Peyer's patch (tissue), 4 donors: ENCODE data around the gene ME1.

Experiments used
- CTCF ChIP-seq, 6 experiments: fragments of 450-650 bp in 4 of 6; fragments of 200-600 bp in 2 of 6; sonication (generic) in 1 of 6; IDR thresholded peaks; one replicate each; pipeline ENCODE4 v1.5.1; 2017 to 2019; ENCODE audit warnings: antibody characterized with exemption in 6 of 6, mild to moderate bottlenecking in 3 of 6, moderate library complexity in 1 of 6
- POLR2A ChIP-seq, 2 donors: fragments of 450-650 bp; IDR thresholded peaks; one replicate each; pipeline ENCODE4 v1.5.1; 2017; ENCODE audit warnings: antibody characterized with exemption in 2 of 2, mild to moderate bottlenecking in 2 of 2, moderate library complexity in 2 of 2

GRCh38 chr6:83310046-83310445, 120.8 kb downstream of the ME1 start:
- TF ChIP-seq POLR2A (IDR thresholded peaks at IDR 0.05), result no peak
- no peak for TF ChIP-seq CTCF (IDR thresholded peaks at IDR 0.05)
